Measurements from ENCODE around the gene C17orf50. TPM values are rescaled to one million over a fixed set of nuclear protein-coding genes. Genes with fewer than 3 reads are reported as not detected.
A peak's percentile ranks its signal among the peaks of the same experiment; 100 is the strongest.

The C17orf50 gene
- total RNA-seq, 1 donor from 2014 or later, result not detected

- intact Hi-C loops (cut with DNase I), result no loop called here
- ATAC-seq, result no peak
- no peak for DNase-seq (ENCODE audit: low spot score)
Measured at GRCh38 chr17:35797918-35798317, 37.2 kb downstream of the C17orf50 start.

GRCh38 chr17:35799942-35800341, 39.3 kb downstream of the C17orf50 start:
- intact Hi-C loops (cut with DNase I), result no loop called here
- ATAC-seq (peak; percentile 21), DNase-seq (ENCODE audit: low spot score) (no peak)

- ATAC-seq, result peak; percentile 31
Measured at GRCh38 chr17:35801583-35802224, 41.0 kb downstream of the C17orf50 start.

GRCh38 chr17:35804658-35805192, 44.0 kb downstream of the C17orf50 start:
- ATAC-seq, result peak; percentile 74
- intact Hi-C loops (cut with DNase I), result loop anchor here (2.0 kb wide), 1 partner anchor 40 kb away; no protein-coding TSS in a partner anchor
- DNase-seq (ENCODE audit: low spot score), result no peak

More at GRCh38 chr17:35801583-35802224, 41.0 kb downstream of the C17orf50 start:
- intact Hi-C loops (cut with DNase I), result no loop called here
- DNase-seq (ENCODE audit: low spot score), result peak; percentile 83

GRCh38 chr17:35807371-35808144, 46.9 kb downstream of the C17orf50 start:
- no peak for DNase-seq (ENCODE audit: low spot score)
- intact Hi-C loops (cut with DNase I), result no loop called here
- no peak for ATAC-seq

- DNase-seq (ENCODE audit: low spot score), result no peak
- intact Hi-C loops (cut with DNase I), result no loop called here
- no peak for ATAC-seq
Measured at GRCh38 chr17:35808240-35808961, 47.7 kb downstream of the C17orf50 start.

- intact Hi-C loops (cut with DNase I), result no loop called here
- DNase-seq (ENCODE audit: low spot score) (peak; percentile 96), ATAC-seq (peak; percentile 98)
Measured at GRCh38 chr17:35808962-35809854, 48.5 kb downstream of the C17orf50 start, which contains the start of gene TAF15. Gene TAF15 (plus strand): TSS chr17:35809484. CDS start chr17:35809570, 86 bp downstream.

GRCh38 chr17:35809855-35810461, 49.3 kb downstream of the C17orf50 start:
- DNase-seq (ENCODE audit: low spot score) (no peak), ATAC-seq (no peak)
- intact Hi-C loops (cut with DNase I), result no loop called here

GRCh38 chr17:35811759-35812158, 51.1 kb downstream of the C17orf50 start:
- no peak for ATAC-seq
- intact Hi-C loops (cut with DNase I), result no loop called here
- no peak for DNase-seq (ENCODE audit: low spot score)

GRCh38 chr17:35812456-35812855, 51.8 kb downstream of the C17orf50 start:
- no peak for ATAC-seq
- intact Hi-C loops (cut with DNase I), result no loop called here
- DNase-seq (ENCODE audit: low spot score), result no peak

Other genes with a start within 250 kb of the C17orf50 start
- gene SLFN12L, start 223.2 kb upstream of the C17orf50 start, total RNA-seq, result 6.0 TPM
- 0.45 TPM for gene SLFN14, start 200.1 kb upstream of the C17orf50 start, total RNA-seq
- 7.8 TPM for gene PEX12, start 182.3 kb upstream of the C17orf50 start, total RNA-seq
- gene AP2B1, start 173.6 kb upstream of the C17orf50 start, total RNA-seq, result 130 TPM
- 5.4 TPM for gene RASL10B, start 29.2 kb upstream of the C17orf50 start, total RNA-seq
- 0.13 TPM for gene GAS2L2, start 7.6 kb upstream of the C17orf50 start, total RNA-seq
- 61.5 TPM for gene MMP28, start 34.8 kb downstream of the C17orf50 start, total RNA-seq
- gene TAF15, start 48.6 kb downstream of the C17orf50 start, total RNA-seq, result 183 TPM
- gene HEATR9, start 108.0 kb downstream of the C17orf50 start, total RNA-seq, result 0.27 TPM
- gene CCL5, start 119.5 kb downstream of the C17orf50 start, total RNA-seq, result 5.3 TPM
- not detected for gene RDM1, start 169.9 kb downstream of the C17orf50 start, total RNA-seq
- gene LYZL6, start 182.8 kb downstream of the C17orf50 start, total RNA-seq, result not detected
- gene CCL16, start 220.6 kb downstream of the C17orf50 start, total RNA-seq, result 1.1 TPM
- gene CCL14, start 225.8 kb downstream of the C17orf50 start, total RNA-seq, result 96.8 TPM
- gene CCL15, start 240.7 kb downstream of the C17orf50 start, total RNA-seq, result not detected

All from sciatic nerve (tissue), 2 donors.